K562 (cell line): ENCODE measurements around the gene HES3. TPM values are rescaled to one million over a fixed set of nuclear protein-coding genes. Genes with fewer than 3 reads are reported as not detected.

ENCODE experiments used
- E2F1 ChIP-seq: sonication (generic); formaldehyde crosslinking; IDR thresholded peaks from 2 replicates; pipeline ENCODE4 v1.8.1; 2023; ENCODE audit warnings: mild to moderate bottlenecking, missing genetic modification reagents, moderate library complexity
- EP400 ChIP-seq: fragments of 450-650 bp; IDR thresholded peaks from 2 replicates; pipeline ENCODE4 v1.6.1; 2017; ENCODE audit warnings: antibody characterized with exemption, mild to moderate bottlenecking, moderate library complexity
- HINFP ChIP-seq: fragments of 450-650 bp; conservative IDR thresholded peaks from 2 replicates; pipeline ENCODE4 v1.6.1; 2016; ENCODE audit warnings: missing genetic modification characterization, low read depth, mild to moderate bottlenecking, control low read depth, missing compliant biosample characterization
- MECOM ChIP-seq: fragments of 250-450 bp; sonication (Bioruptor Pico); IDR thresholded peaks from 2 replicates; pipeline ENCODE4 v1.8.0; 2022; ENCODE audit warnings: inconsistent platforms
- REST ChIP-seq, 2 experiments: fragments of 450-650 bp; formaldehyde crosslinking in 1 of 2; IDR thresholded peaks; 2 replicates each; pipeline versions ENCODE4 v1.4.0 to v1.6.1; 2014 to 2020; ENCODE audit warnings: mild to moderate bottlenecking in 2 of 2, borderline replicate concordance in 1 of 2, low read depth in 1 of 2
- SUPT5H ChIP-seq: fragments of 450-650 bp; IDR thresholded peaks from 2 replicates; pipeline ENCODE4 v1.6.1; 2016
- ZFP91 ChIP-seq: sonication (generic); formaldehyde crosslinking; IDR thresholded peaks from 2 replicates; pipeline ENCODE4 v1.8.0; 2022; ENCODE audit warnings: mild to moderate bottlenecking, missing genetic modification reagents
- ZNF143 ChIP-seq: sonication (generic); formaldehyde crosslinking; IDR thresholded peaks from 2 replicates; pipeline ENCODE4 v1.9.0; 2022; ENCODE audit warnings: mild to moderate bottlenecking, missing genetic modification reagents
- polyA plus RNA-seq, 8 experiments: library from polyadenylated mRNA; depleted of rRNA in 4 of 8; stranded (reverse) in 5 of 8; unstranded in 3 of 8; fragments of >200 nt; fragmentation: Nextera tagmentation in 2 of 8; fragmentation: Illumina TruSeq in 1 of 8; extraction: Ambion mirVana in 2 of 8; extraction: Trizol in 1 of 8; gene quantifications; 2 replicates each; pipeline versions ENCODE4 v1.2.1 to v1.2.3, GENCODE V29; 2011 to 2014; ENCODE audit warnings: inconsistent platforms in 1 of 8, missing spikeins in 1 of 8
- total RNA-seq, 7 experiments: library from RNA; depleted of rRNA in 6 of 7; stranded (reverse); fragments of >200 nt in 6 of 7; fragmentation: Illumina TruSeq in 2 of 7; extraction: Trizol in 2 of 7; gene quantifications; 2 replicates each; pipeline versions ENCODE4 v1.2.1 to v1.2.3, GENCODE V29; 2011 to 2021; ENCODE audit warnings: low replicate concordance in 1 of 7

HES3 gene
- total and polyA plus RNA-seq, 9 of the 15 experiments (the other 6 are each of a cell fraction or from before 2014, with no cell fraction given): not detected

GRCh38 chr1:6199298-6200187, 44.4 kb upstream of the HES3 start, which contains the start of gene RPL22 (continued):
- 0 out of 2 replicates have a peak, but pooled peaks have one; percentile 57 for TF ChIP-seq E2F1 (CRISPR knock-in tag)
- peak; percentile 74; the same call in 1 of the 2 replicates for TF ChIP-seq ZFP91
- TF ChIP-seq SUPT5H: peak; percentile 97
- 0 out of 2 replicates have a peak, but pooled peaks have one; percentile 61 for TF ChIP-seq MECOM (CRISPR knock-in tag)
- peak; percentile 99 for TF ChIP-seq EP400
- peak; percentile 99 for TF ChIP-seq REST (IDR thresholded peaks at IDR 0.05; ENCODE audit: borderline replicate concordance)
- TF ChIP-seq REST (CRISPR knock-in tag; IDR thresholded peaks at IDR 0.05; ENCODE audit: low read depth): no peak; the same call in none of the 2 replicates
- TF ChIP-seq ZNF143 (CRISPR knock-in tag): peak; percentile 71
- 0 out of 2 replicates have a peak, but pooled peaks have one; percentile 6 for TF ChIP-seq HINFP (tag)
